Spleen (tissue), 7 donors: ENCODE results near the gene SYNDIG1.

Experiments
- CTCF ChIP-seq, 11 experiments: fragments of 200-600 bp in 7 of 11; fragments of 450-650 bp in 4 of 11; sonication (generic) in 4 of 11; IDR thresholded peaks in 8 of 11; conservative IDR thresholded peaks in 3 of 11; 1 replicate in 7 of 11; 2 replicates in 4 of 11; pipeline versions ENCODE4 v1.4.0 to v1.8.0; 2016 to 2021; ENCODE audit warnings: antibody characterized with exemption in 11 of 11, inconsistent platforms in 4 of 11, mild to moderate bottlenecking in 1 of 11
- POLR2A ChIP-seq, 3 donors: fragments of 450-650 bp; IDR thresholded peaks; one replicate each; pipeline ENCODE4 v1.5.1; 2017; ENCODE audit warnings: antibody characterized with exemption in 3 of 3, mild to moderate bottlenecking in 1 of 3
- POLR2AphosphoS5 ChIP-seq, 3 donors: sonication (generic); formaldehyde crosslinking; IDR thresholded peaks; one replicate each; pipeline ENCODE4 v1.5.1; 2017; ENCODE audit warnings: antibody characterized with exemption in 3 of 3
- donor health status: DM: no; HTN: no; CAD: no; lungs with moderate emphysema.
- donor health status: DM: no; HTN: no; CAD: no.
- donor health status: DM: no; HTN: no; CAD: no.

DNA sequence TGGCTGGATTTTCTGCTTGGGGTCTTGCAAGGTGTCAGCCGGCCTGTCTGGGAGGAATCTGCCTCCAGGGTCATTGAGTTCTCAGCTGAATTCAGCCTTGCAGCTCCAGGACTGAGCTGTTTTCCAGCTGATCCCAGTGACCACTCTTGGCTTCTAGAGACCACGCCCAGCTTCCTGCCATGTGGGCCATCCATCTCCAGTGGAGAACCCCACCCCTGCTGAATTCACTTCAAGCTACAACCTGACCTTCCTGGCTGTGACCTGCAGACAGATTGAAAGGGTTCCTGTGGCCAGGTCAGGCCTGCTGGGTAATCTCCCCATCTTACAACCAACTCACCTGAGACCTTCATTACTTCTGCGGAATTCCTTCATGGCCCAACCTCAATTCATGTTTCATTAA is 26.5 kb upstream of the SYNDIG1 start:
- TF ChIP-seq CTCF (IDR thresholded peaks at IDR 0.05 in 8 of 11, conservative IDR thresholded peaks at IDR 0.05 in 3 of 11) = no peak
- TF ChIP-seq POLR2AphosphoS5 (IDR thresholded peaks at IDR 0.05) = no peak
- no peak for TF ChIP-seq POLR2A (IDR thresholded peaks at IDR 0.05)
